LNCAP (cell line): ENCODE data around the gene SVOPL.

Experiments
- CTCF ChIP-seq: fragments of 450-650 bp; IDR thresholded peaks from 2 replicates; pipeline ENCODE4 v1.5.1; 2017; ENCODE audit warnings: mild to moderate bottlenecking

The SVOPL gene

GRCh38 chr7:138739859-138740258 lies 38.7 kb upstream of the SVOPL start:
- TF ChIP-seq CTCF, result no peak

- peak; percentile 96 for TF ChIP-seq CTCF
Measured at GRCh38 chr7:138738551-138739335, 37.6 kb upstream of the SVOPL start.

GRCh38 chr7:138738114-138738513 lies 37.0 kb upstream of the SVOPL start:
- no peak for TF ChIP-seq CTCF

- no peak for TF ChIP-seq CTCF
Measured at GRCh38 chr7:138735399-138735798, 34.2 kb upstream of the SVOPL start.

- no peak for TF ChIP-seq CTCF
Measured at GRCh38 chr7:138729444-138729843, 28.3 kb upstream of the SVOPL start.

- TF ChIP-seq CTCF, result no peak
Measured at GRCh38 chr7:138727336-138728099, 26.4 kb upstream of the SVOPL start.

- no peak for TF ChIP-seq CTCF
Measured at GRCh38 chr7:138726288-138726687, 25.1 kb upstream of the SVOPL start.
